ENCODE results near the gene BTG3. TPM values are rescaled to one million over a fixed set of nuclear protein-coding genes. Genes with fewer than 3 reads are reported as not detected.

Gene BTG3
- total and polyA plus RNA-seq, 10 of the 15 experiments (the other 5 are each of a cell fraction or from before 2014, with no cell fraction given), result 15.7 to 74.4 (median 34.8) TPM

DNA sequence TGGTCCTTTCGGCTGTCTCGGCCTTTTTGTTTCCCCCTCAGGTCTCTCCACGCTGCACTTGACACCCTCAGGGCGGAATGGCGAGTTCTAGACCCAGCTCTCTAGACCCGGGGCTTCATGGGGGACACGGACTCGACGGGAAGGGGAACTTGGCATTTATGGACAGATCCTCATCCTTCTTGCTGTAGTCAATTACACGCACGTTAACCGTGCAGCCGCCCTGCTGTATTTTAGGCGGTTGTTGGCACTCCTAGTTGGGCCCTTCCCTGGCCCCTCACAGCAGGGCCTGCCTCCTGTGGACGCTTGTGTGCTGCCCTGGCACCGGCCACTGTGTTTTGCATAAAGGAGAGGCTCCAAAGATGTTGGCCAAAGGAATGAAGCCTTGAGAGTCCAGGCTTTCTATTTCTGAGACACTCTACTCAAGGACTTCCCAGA lies 558 bp upstream of the BTG3 start:
- ChIA-PET RAD21 (ENCODE audit: unreplicated experiment) (interaction anchor here (0.6 kb wide), 1 partner anchor 177 kb away, joined by 3 read pairs; no protein-coding TSS in a partner anchor), POLR2A (no interaction called here), SMC1A (ENCODE audit: uncharacterized antibody, unreplicated experiment) (no interaction called here), CTCF (interaction anchor here (0.8 kb wide), 1 partner anchor 27 kb away, joined by 3 read pairs; no protein-coding TSS in a partner anchor)
- Histone ChIP-seq H3K79me2 (ENCODE audit: control insufficient read depth, insufficient read depth, low read length) (peaks cover 43% of the 10 kb centered on the region), H3K4me1 (ENCODE audit: control insufficient read depth, insufficient read depth, low read length) (no peaks in the 10 kb centered on the region; the same call in 1 of the 2 replicates), H3K27ac (ENCODE audit: control insufficient read depth, insufficient read depth) (no peak overlapping the region), H3K36me3 (ENCODE audit: control insufficient read depth in 2 of 2, insufficient read depth in 2 of 2, low read length in 1 of 2) (peaks cover 0 to 3% of the 10 kb centered on the region in 2 experiments; a peak in 1 of 4 replicates), H3K4me3 (peak overlapping the region; percentile 100; the same call in 1 of the 2 replicates), H4K20me1 (ENCODE audit: control insufficient read depth, insufficient read depth) (no peaks in the 10 kb centered on the region), H3K9ac (ENCODE audit: control insufficient read depth, insufficient read depth, low read length) (peak overlapping the region; percentile 93), H3K27me3 (replicated peaks in 1 of 2; ENCODE audit: control insufficient read depth in 2 of 2, insufficient read depth in 2 of 2, low read length in 1 of 2) (no peaks in the 10 kb centered on the region), H3K9me3 (replicated peaks; ENCODE audit: control insufficient read depth, insufficient read depth, low read length) (no peaks in the 10 kb centered on the region), H3K4me2 (ENCODE audit: control insufficient read depth, insufficient read depth) (peak overlapping the region; percentile 36; the same call in 1 of the 2 replicates), H2AFZ (ENCODE audit: control insufficient read depth, low read depth, low read length) (peak overlapping the region; percentile 68)
- 74% methylated on average over 16 of the region's 16 CpGs for WGBS (ENCODE audit: insufficient coverage, insufficient replicate concordance, low lambda C conversion rate, missing lambda C conversion rate)
- peak; percentile 3 for ATAC-seq
- no TSS peak for BruUV-seq (replicated peaks)
- DNase-seq (ENCODE audit: low read depth, low spot score), result no peak
- in situ Hi-C loops (cut with MboI), result loop anchor here (5.0 to 25.0 kb wide), 2 partner anchors 169 to 1876 kb away; partner anchors contain the start of gene USP25
- no peak for FAIRE-seq
- intact Hi-C loops (cut with micrococcal nuclease; ENCODE audit: unreplicated experiment), result loop anchor here (2.0 to 10.0 kb wide), 3 partner anchors 169 to 236 kb away; partner anchors contain the start of gene C21orf91
- no peak for TF ChIP-seq CTCF (IDR thresholded peaks at IDR 0.05 in 2 of 3, conservative IDR thresholded peaks at IDR 0.05 in 1 of 3; ENCODE audit: control insufficient read depth in 2 of 3, extremely low read depth in 1 of 3, insufficient read depth in 1 of 3, low read depth in 3 of 3, low read length in 3 of 3)
- TF ChIP-seq GATAD2B (conservative IDR thresholded peaks at IDR 0.05; ENCODE audit: low read depth), result 0 out of 2 replicates have a peak, but pooled peaks have one; percentile 3
- TF ChIP-seq E4F1 (IDR thresholded peaks at IDR 0.05; ENCODE audit: borderline replicate concordance, partially characterized antibody), result no peak
- TF ChIP-seq, protein P1, sequence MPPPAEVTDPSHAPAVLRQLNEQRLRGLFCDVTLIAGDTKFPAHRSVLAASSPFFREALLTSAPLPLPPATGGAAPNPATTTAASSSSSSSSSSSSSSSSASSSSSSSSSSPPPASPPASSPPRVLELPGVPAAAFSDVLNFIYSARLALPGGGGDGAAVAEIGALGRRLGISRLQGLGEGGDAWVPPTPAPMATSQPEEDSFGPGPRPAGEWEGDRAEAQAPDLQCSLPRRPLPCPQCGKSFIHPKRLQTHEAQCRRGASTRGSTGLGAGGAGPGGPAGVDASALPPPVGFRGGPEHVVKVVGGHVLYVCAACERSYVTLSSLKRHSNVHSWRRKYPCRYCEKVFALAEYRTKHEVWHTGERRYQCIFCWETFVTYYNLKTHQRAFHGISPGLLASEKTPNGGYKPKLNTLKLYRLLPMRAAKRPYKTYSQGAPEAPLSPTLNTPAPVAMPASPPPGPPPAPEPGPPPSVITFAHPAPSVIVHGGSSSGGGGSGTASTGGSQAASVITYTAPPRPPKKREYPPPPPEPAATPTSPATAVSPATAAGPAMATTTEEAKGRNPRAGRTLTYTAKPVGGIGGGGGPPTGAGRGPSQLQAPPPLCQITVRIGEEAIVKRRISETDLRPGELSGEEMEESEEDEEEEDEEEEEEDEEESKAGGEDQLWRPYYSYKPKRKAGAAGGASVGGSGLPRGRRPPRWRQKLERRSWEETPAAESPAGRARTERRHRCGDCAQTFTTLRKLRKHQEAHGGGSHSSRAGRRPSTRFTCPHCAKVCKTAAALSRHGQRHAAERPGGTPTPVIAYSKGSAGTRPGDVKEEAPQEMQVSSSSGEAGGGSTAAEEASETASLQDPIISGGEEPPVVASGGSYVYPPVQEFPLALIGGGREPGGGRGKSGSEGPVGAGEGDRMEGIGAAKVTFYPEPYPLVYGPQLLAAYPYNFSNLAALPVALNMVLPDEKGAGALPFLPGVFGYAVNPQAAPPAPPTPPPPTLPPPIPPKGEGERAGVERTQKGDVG (CRISPR knock-in tag; IDR thresholded peaks at IDR 0.05), result no peak
- TF ChIP-seq CUX1 (IDR thresholded peaks at IDR 0.05; ENCODE audit: insufficient replicate concordance, low read depth, low read length), result no peak
- TF ChIP-seq NR2C1 (IDR thresholded peaks at IDR 0.05), result no peak

Data from GM12878 (cell line).